ENCODE results near the gene ENPEP. TPM values are rescaled to one million over a fixed set of nuclear protein-coding genes. Genes with fewer than 3 reads are reported as not detected.

The ENPEP gene
- total and polyA plus RNA-seq, 5 donors: 2.5 to 6.8 (median 3.1) TPM

- Histone ChIP-seq H3K4me1 (ENCODE audit: control insufficient read depth, insufficient read depth, low read length) (no peaks in the 10 kb centered on the region), H3K4me3 (ENCODE audit: low read length) (no peak overlapping the region), H3K9me3 (ENCODE audit: control insufficient read depth, low read length) (no peaks in the 10 kb centered on the region), H3K27me3 (ENCODE audit: control insufficient read depth, insufficient read depth) (no peaks in the 10 kb centered on the region), H3K27ac (ENCODE audit: low read length) (no peak overlapping the region)
- intact Hi-C loops (cut with DNase I): no loop called here
- DNase-seq (no peak), ATAC-seq (no peak)
- WGBS: 30% methylated on average over 6 of the region's 6 CpGs
Measured at GRCh38 chr4:110609044-110609750, 133.2 kb downstream of the ENPEP start.

- DNase-seq (no peak), ATAC-seq (no peak)
- H3K4me1 ChIP-seq (ENCODE audit: control insufficient read depth, insufficient read depth, low read length): no peaks in the 10 kb centered on the region
- intact Hi-C loops (cut with DNase I): no loop called here
- no peaks in the 10 kb centered on the region for H3K9me3 ChIP-seq (ENCODE audit: control insufficient read depth, low read length)
- H3K4me3 ChIP-seq (ENCODE audit: low read length): no peak overlapping the region
- 21% methylated on average over 20 of the region's 20 CpGs for WGBS
- no peaks in the 10 kb centered on the region for H3K27me3 ChIP-seq (ENCODE audit: control insufficient read depth, insufficient read depth)
- no peak overlapping the region for H3K27ac ChIP-seq (ENCODE audit: low read length)
Measured at GRCh38 chr4:110610620-110610939, 134.6 kb downstream of the ENPEP start.

GRCh38 chr4:110610940-110611831 is 135.2 kb downstream of the ENPEP start:
- Histone ChIP-seq H3K27ac (ENCODE audit: low read length) (no peak overlapping the region), H3K9me3 (ENCODE audit: control insufficient read depth, low read length) (no peaks in the 10 kb centered on the region), H3K4me1 (ENCODE audit: control insufficient read depth, insufficient read depth, low read length) (no peaks in the 10 kb centered on the region), H3K27me3 (ENCODE audit: control insufficient read depth, insufficient read depth) (no peaks in the 10 kb centered on the region), H3K4me3 (ENCODE audit: low read length) (peak overlapping the region; percentile 24)
- intact Hi-C loops (cut with DNase I): no loop called here
- DNase-seq: no peak
- 8% methylated on average over 54 of the region's 54 CpGs for WGBS
- peak in 1 of 2 donors; percentile 47 for ATAC-seq

GRCh38 chr4:110611968-110612447 is 136.1 kb downstream of the ENPEP start:
- WGBS: 6% methylated on average over 30 of the region's 30 CpGs
- intact Hi-C loops (cut with DNase I): no loop called here
- ATAC-seq: no peak
- H3K4me3 ChIP-seq (ENCODE audit: low read length): no peak overlapping the region
- no peaks in the 10 kb centered on the region for H3K9me3 ChIP-seq (ENCODE audit: control insufficient read depth, low read length)
- no peaks in the 10 kb centered on the region for H3K4me1 ChIP-seq (ENCODE audit: control insufficient read depth, insufficient read depth, low read length)
- no peak for DNase-seq
- peaks cover 3% of the 10 kb centered on the region for H3K27me3 ChIP-seq (ENCODE audit: control insufficient read depth, insufficient read depth)
- no peak overlapping the region for H3K27ac ChIP-seq (ENCODE audit: low read length)

GRCh38 chr4:110612631-110613269 is 136.8 kb downstream of the ENPEP start:
- DNase-seq (no peak), ATAC-seq (no peak)
- 13% methylated on average over 23 of the region's 23 CpGs for WGBS
- H3K27me3 ChIP-seq (ENCODE audit: control insufficient read depth, insufficient read depth): peaks cover 3% of the 10 kb centered on the region
- no peaks in the 10 kb centered on the region for H3K9me3 ChIP-seq (ENCODE audit: control insufficient read depth, low read length)
- intact Hi-C loops (cut with DNase I): no loop called here
- no peak overlapping the region for H3K27ac ChIP-seq (ENCODE audit: low read length)
- H3K4me3 ChIP-seq (ENCODE audit: low read length): no peak overlapping the region
- no peaks in the 10 kb centered on the region for H3K4me1 ChIP-seq (ENCODE audit: control insufficient read depth, insufficient read depth, low read length)

- ATAC-seq: no peak
- Histone ChIP-seq H3K4me1 (ENCODE audit: control insufficient read depth, insufficient read depth, low read length) (no peaks in the 10 kb centered on the region), H3K27me3 (ENCODE audit: control insufficient read depth, insufficient read depth) (peaks cover 3% of the 10 kb centered on the region), H3K4me3 (ENCODE audit: low read length) (no peak overlapping the region), H3K9me3 (ENCODE audit: control insufficient read depth, low read length) (no peaks in the 10 kb centered on the region), H3K27ac (ENCODE audit: low read length) (no peak overlapping the region)
- intact Hi-C loops (cut with DNase I): no loop called here
- no peak for DNase-seq
- 21% methylated on average over 3 of the region's 3 CpGs for WGBS
Measured at GRCh38 chr4:110613745-110614144, 137.8 kb downstream of the ENPEP start.

GRCh38 chr4:110614173-110614963 is 138.4 kb downstream of the ENPEP start:
- H3K27ac ChIP-seq (ENCODE audit: low read length): no peak overlapping the region
- DNase-seq: no peak
- no peak for ATAC-seq
- WGBS: 18% methylated on average over 27 of the region's 27 CpGs
- H3K4me1 ChIP-seq (ENCODE audit: control insufficient read depth, insufficient read depth, low read length): no peaks in the 10 kb centered on the region
- H3K9me3 ChIP-seq (ENCODE audit: control insufficient read depth, low read length): no peaks in the 10 kb centered on the region
- H3K4me3 ChIP-seq (ENCODE audit: low read length): no peak overlapping the region
- peaks cover 3% of the 10 kb centered on the region for H3K27me3 ChIP-seq (ENCODE audit: control insufficient read depth, insufficient read depth)
- intact Hi-C loops (cut with DNase I): no loop called here

Other genes starting within 250 kb of the ENPEP start
- under 1 TPM in 1 of 4 donors, not detected in 3; 0.14 TPM for gene PITX2, start 146.9 kb downstream of the ENPEP start, total RNA-seq
- gene PITX2, start 146.9 kb downstream of the ENPEP start, polyA plus RNA-seq: 0.57 TPM